Liver (tissue), 9 donors: ENCODE results near the gene EXOC1L. TPM values are rescaled to one million over a fixed set of nuclear protein-coding genes. Genes with fewer than 3 reads are reported as not detected.

Source experiments
- DNase-seq: peaks from one replicate; pipeline ENCODE4 v3.0.0-alpha.2; 2017; ENCODE audit warnings: low spot score
- H3K27ac ChIP-seq, 2 donors: one replicate each; pipeline ENCODE4 v1.7.0; 2013; ENCODE audit warnings: inconsistent platforms in 2 of 2, low read length in 2 of 2, control low read depth in 1 of 2, low read depth in 1 of 2, mild to moderate bottlenecking in 1 of 2
- H3K27me3 ChIP-seq, 4 donors: one replicate each; pipeline versions ENCODE4 v1.6.1 to v1.7.0; 2013; ENCODE audit warnings: low read length in 3 of 4, inconsistent platforms in 1 of 4, mild to moderate bottlenecking in 1 of 4, moderate library complexity in 1 of 4; ENCODE audit not compliant: control insufficient read depth in 4 of 4, insufficient read depth in 4 of 4
- H3K36me3 ChIP-seq, 4 donors: one replicate each; pipeline versions ENCODE4 v1.6.1 to v1.7.0; 2013; ENCODE audit warnings: low read length in 3 of 4, mild to moderate bottlenecking in 3 of 4, low read depth in 1 of 4, moderate library complexity in 1 of 4; ENCODE audit not compliant: control insufficient read depth in 4 of 4, insufficient read depth in 3 of 4
- H3K4me1 ChIP-seq, 4 donors: one replicate each; pipeline versions ENCODE4 v1.6.1 to v1.7.0; 2013; ENCODE audit warnings: low read length in 3 of 4, mild to moderate bottlenecking in 3 of 4, moderate library complexity in 1 of 4; ENCODE audit not compliant: control insufficient read depth in 4 of 4, insufficient read depth in 4 of 4
- H3K4me3 ChIP-seq, 3 donors: one replicate each; pipeline versions ENCODE4 v1.6.1 to v1.7.0; 2013; ENCODE audit warnings: low read length in 3 of 3, control low read depth in 1 of 3, low read depth in 1 of 3, mild to moderate bottlenecking in 1 of 3
- H3K9ac ChIP-seq, 2 donors: one replicate each; pipeline ENCODE4 v1.7.0; 2013; ENCODE audit warnings: low read length in 2 of 2, mild to moderate bottlenecking in 2 of 2, moderate library complexity in 2 of 2, control low read depth in 1 of 2, low read depth in 1 of 2
- H3K9me3 ChIP-seq, 4 donors: one replicate each; pipeline versions ENCODE4 v1.6.1 to v1.7.0; 2013; ENCODE audit warnings: low read length in 3 of 4; ENCODE audit not compliant: control insufficient read depth in 4 of 4
- EGR1 ChIP-seq, 2 donors: IDR thresholded peaks; 2 replicates each; pipeline ENCODE4 v1.6.1; 2016 to 2018; ENCODE audit warnings: antibody characterized with exemption in 2 of 2, low read depth in 2 of 2
- FOXA1 ChIP-seq: IDR thresholded peaks from 2 replicates; pipeline ENCODE4 v1.6.1; 2016; ENCODE audit warnings: antibody characterized with exemption
- FOXA2 ChIP-seq: IDR thresholded peaks from 2 replicates; pipeline ENCODE4 v1.6.1; 2016; ENCODE audit warnings: antibody characterized with exemption
- GABPA ChIP-seq, 2 donors: IDR thresholded peaks in 1 of 2; conservative IDR thresholded peaks in 1 of 2; 2 replicates each; pipeline ENCODE4 v1.6.1; 2016; ENCODE audit warnings: antibody characterized with exemption in 2 of 2, mild to moderate bottlenecking in 1 of 2, moderate library complexity in 1 of 2
- HNF4A ChIP-seq, 2 donors: conservative IDR thresholded peaks; 2 replicates each; pipeline ENCODE4 v1.6.1; 2016; ENCODE audit warnings: antibody characterized with exemption in 2 of 2, mild to moderate bottlenecking in 2 of 2
- HNF4G ChIP-seq: IDR thresholded peaks from 2 replicates; pipeline ENCODE4 v1.6.1; 2016; ENCODE audit warnings: antibody characterized with exemption
- JUND ChIP-seq, 2 donors: IDR thresholded peaks; 2 replicates each; pipeline ENCODE4 v1.6.1; 2016; ENCODE audit warnings: antibody characterized with exemption in 2 of 2
- NR2F2 ChIP-seq: IDR thresholded peaks from 2 replicates; pipeline ENCODE4 v1.6.1; 2016; ENCODE audit warnings: antibody characterized with exemption
- RAD21 ChIP-seq, 2 donors: IDR thresholded peaks; 2 replicates each; pipeline ENCODE4 v1.6.1; 2016; ENCODE audit warnings: antibody characterized with exemption in 2 of 2, mild to moderate bottlenecking in 2 of 2
- RXRA ChIP-seq, 2 donors: IDR thresholded peaks; 2 replicates each; pipeline ENCODE4 v1.6.1; 2017 to 2018; ENCODE audit warnings: antibody characterized with exemption in 2 of 2, mild to moderate bottlenecking in 1 of 2
- SP1 ChIP-seq: IDR thresholded peaks from 2 replicates; pipeline ENCODE4 v1.6.1; 2018; ENCODE audit warnings: antibody characterized with exemption, mild to moderate bottlenecking
- TAF1 ChIP-seq: conservative IDR thresholded peaks from 2 replicates; pipeline ENCODE4 v1.6.1; 2016; ENCODE audit warnings: antibody characterized with exemption, mild to moderate bottlenecking
- YY1 ChIP-seq: IDR thresholded peaks from 2 replicates; pipeline ENCODE4 v1.6.1; 2016; ENCODE audit warnings: antibody characterized with exemption, mild to moderate bottlenecking
- WGBS: extraction: QIAGEN DNeasy Blood & Tissue Kit; methylation state at CpG from one replicate; pipeline ENCODE4 v1.1.7; 2013; 5-methylcytosine and 5-hydroxymethylcytosine counted together
- polyA plus RNA-seq, 2 donors: library from polyadenylated mRNA; stranded (reverse) in 1 of 2; unstranded in 1 of 2; fragments of 200-250 nt in 1 of 2; fragments of >200 nt in 1 of 2; fragmentation: Nextera tagmentation in 1 of 2; extraction: Ambion mirVana in 1 of 2; gene quantifications; one replicate each; pipeline versions ENCODE4 v1.2.1 to v1.2.3, GENCODE V29; 2013 to 2015
- total RNA-seq, 2 donors: library from RNA; depleted of rRNA; stranded (reverse); fragments of >200 nt; gene quantifications; one replicate each; pipeline ENCODE4 v1.2.3, GENCODE V29; 2014
- TF ChIP-seq, protein P1 (sequence below): IDR thresholded peaks from 2 replicates; pipeline ENCODE4 v1.6.1; 2016; ENCODE audit warnings: antibody characterized with exemption
- TF ChIP-seq, protein P2 (sequence below): IDR thresholded peaks from 2 replicates; pipeline ENCODE4 v1.6.1; 2016; ENCODE audit warnings: antibody characterized with exemption
- TF ChIP-seq, protein P3 (sequence below): fragments of 150-350 bp; IDR thresholded peaks from 2 replicates; pipeline ENCODE4 v1.5.1; 2017; ENCODE audit warnings: improper control_type of control experiment, low read depth, low read length; ENCODE audit not compliant: missing input control
- TF ChIP-seq, protein P4 (sequence below): IDR thresholded peaks from 2 replicates; pipeline ENCODE4 v1.6.1; 2016; ENCODE audit warnings: antibody characterized with exemption
- TF ChIP-seq, protein P5 (sequence below): IDR thresholded peaks from 2 replicates; pipeline ENCODE4 v1.6.1; 2016; ENCODE audit warnings: antibody characterized with exemption, mild to moderate bottlenecking
- donor health status: healthy.
- donor health status: healthy.
- donor health status: healthy.
- donor health status: healthy.
- donor health status: healthy.

Gene EXOC1L
- total and polyA plus RNA-seq, 4 donors: not detected

DNA sequence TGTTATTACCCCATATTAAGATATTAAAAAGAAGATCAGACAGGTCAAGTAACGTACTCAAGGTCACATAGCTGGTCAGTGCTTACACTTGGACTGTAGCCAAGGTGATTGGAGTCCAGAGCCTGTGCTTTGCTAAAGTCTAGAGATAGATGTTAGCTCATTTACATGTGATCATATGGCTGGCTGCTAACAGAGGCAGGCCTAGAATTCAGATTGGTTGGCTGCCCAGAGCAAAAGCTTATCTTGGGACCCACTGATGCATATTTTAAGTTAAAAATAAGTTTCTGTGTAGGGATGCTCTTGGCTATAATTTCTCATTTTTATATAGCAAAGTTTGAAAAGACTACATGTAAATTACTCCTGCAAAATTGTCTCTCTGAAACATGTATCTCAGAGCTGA lies 18.1 kb upstream of the EXOC1L start:
- 44% methylated on average over 1 of the region's 1 CpG for WGBS
- no peak overlapping the region for H3K4me3 ChIP-seq
- no peaks in the 10 kb centered on the region for H3K36me3 ChIP-seq
- peaks cover 0 to 6% (median 3%) of the 10 kb centered on the region in 4 donors for H3K27me3 ChIP-seq
- no peak for DNase-seq
- H3K9ac ChIP-seq: no peak overlapping the region
- no peaks in the 10 kb centered on the region for H3K9me3 ChIP-seq
- no peak overlapping the region for H3K27ac ChIP-seq
- H3K4me1 ChIP-seq: no peaks in the 10 kb centered on the region
- TF ChIP-seq, protein P1, sequence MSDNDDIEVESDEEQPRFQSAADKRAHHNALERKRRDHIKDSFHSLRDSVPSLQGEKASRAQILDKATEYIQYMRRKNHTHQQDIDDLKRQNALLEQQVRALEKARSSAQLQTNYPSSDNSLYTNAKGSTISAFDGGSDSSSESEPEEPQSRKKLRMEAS: no peak
- TF ChIP-seq NR2F2: no peak
- no peak for TF ChIP-seq FOXA1
- no peak for TF ChIP-seq RAD21 (IDR thresholded peaks at IDR 0.05)
- TF ChIP-seq, protein P2, sequence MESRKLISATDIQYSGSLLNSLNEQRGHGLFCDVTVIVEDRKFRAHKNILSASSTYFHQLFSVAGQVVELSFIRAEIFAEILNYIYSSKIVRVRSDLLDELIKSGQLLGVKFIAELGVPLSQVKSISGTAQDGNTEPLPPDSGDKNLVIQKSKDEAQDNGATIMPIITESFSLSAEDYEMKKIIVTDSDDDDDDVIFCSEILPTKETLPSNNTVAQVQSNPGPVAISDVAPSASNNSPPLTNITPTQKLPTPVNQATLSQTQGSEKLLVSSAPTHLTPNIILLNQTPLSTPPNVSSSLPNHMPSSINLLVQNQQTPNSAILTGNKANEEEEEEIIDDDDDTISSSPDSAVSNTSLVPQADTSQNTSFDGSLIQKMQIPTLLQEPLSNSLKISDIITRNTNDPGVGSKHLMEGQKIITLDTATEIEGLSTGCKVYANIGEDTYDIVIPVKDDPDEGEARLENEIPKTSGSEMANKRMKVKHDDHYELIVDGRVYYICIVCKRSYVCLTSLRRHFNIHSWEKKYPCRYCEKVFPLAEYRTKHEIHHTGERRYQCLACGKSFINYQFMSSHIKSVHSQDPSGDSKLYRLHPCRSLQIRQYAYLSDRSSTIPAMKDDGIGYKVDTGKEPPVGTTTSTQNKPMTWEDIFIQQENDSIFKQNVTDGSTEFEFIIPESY: no peak
- TF ChIP-seq, protein P3, sequence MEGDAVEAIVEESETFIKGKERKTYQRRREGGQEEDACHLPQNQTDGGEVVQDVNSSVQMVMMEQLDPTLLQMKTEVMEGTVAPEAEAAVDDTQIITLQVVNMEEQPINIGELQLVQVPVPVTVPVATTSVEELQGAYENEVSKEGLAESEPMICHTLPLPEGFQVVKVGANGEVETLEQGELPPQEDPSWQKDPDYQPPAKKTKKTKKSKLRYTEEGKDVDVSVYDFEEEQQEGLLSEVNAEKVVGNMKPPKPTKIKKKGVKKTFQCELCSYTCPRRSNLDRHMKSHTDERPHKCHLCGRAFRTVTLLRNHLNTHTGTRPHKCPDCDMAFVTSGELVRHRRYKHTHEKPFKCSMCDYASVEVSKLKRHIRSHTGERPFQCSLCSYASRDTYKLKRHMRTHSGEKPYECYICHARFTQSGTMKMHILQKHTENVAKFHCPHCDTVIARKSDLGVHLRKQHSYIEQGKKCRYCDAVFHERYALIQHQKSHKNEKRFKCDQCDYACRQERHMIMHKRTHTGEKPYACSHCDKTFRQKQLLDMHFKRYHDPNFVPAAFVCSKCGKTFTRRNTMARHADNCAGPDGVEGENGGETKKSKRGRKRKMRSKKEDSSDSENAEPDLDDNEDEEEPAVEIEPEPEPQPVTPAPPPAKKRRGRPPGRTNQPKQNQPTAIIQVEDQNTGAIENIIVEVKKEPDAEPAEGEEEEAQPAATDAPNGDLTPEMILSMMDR: no peak
- no peak for TF ChIP-seq FOXA2
- no peak for TF ChIP-seq HNF4G
- TF ChIP-seq, protein P4, sequence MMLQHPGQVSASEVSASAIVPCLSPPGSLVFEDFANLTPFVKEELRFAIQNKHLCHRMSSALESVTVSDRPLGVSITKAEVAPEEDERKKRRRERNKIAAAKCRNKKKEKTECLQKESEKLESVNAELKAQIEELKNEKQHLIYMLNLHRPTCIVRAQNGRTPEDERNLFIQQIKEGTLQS: no peak
- no peak for TF ChIP-seq RXRA (IDR thresholded peaks at IDR 0.05)
- no peak for TF ChIP-seq YY1
- TF ChIP-seq EGR1 (IDR thresholded peaks at IDR 0.05; ENCODE audit: low read depth in 2 of 2): no peak

DNA sequence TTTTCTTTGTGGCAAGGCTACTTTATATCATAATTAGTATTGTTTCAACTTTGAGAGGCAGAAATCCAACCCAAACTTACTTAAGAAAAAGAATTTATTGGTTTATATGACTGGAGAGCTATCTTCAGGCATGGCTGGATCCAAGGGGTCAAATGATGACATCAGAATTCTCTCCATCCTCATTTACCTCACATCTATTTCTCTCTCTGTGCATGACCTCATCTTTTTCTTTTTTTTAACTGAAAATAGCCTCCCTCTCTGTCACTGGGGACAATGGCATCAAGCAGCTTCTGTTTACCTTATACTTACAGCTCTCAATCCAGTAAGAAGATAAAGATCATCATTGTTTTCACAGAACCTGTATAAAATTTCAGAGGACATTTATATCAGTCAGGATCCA lies 12.0 kb upstream of the EXOC1L start:
- Histone ChIP-seq H3K27ac (no peak overlapping the region), H3K27me3 (peaks cover 0 to 3% (median 0%) of the 10 kb centered on the region in 4 donors), H3K9me3 (peaks cover 0 to 2% (median 0%) of the 10 kb centered on the region in 4 donors), H3K36me3 (no peaks in the 10 kb centered on the region), H3K4me1 (no peaks in the 10 kb centered on the region), H3K4me3 (no peak overlapping the region), H3K9ac (no peak overlapping the region)
- DNase-seq: no peak
- no peak for TF ChIP-seq HNF4G
- TF ChIP-seq, protein P2: no peak
- no peak for TF ChIP-seq YY1
- no peak for TF ChIP-seq EGR1 (IDR thresholded peaks at IDR 0.05; ENCODE audit: low read depth in 2 of 2)
- TF ChIP-seq JUND (IDR thresholded peaks at IDR 0.05): no peak
- TF ChIP-seq TAF1: no peak
- TF ChIP-seq FOXA2: no peak
- TF ChIP-seq, protein P1: no peak
- no peak for TF ChIP-seq RXRA (IDR thresholded peaks at IDR 0.05)
- no peak for TF ChIP-seq GABPA (IDR thresholded peaks at IDR 0.05 in 1 of 2, conservative IDR thresholded peaks at IDR 0.05 in 1 of 2)
- no peak for TF ChIP-seq RAD21 (IDR thresholded peaks at IDR 0.05)
- TF ChIP-seq NR2F2: no peak
- TF ChIP-seq HNF4A (conservative IDR thresholded peaks at IDR 0.05): no peak
- no peak for TF ChIP-seq FOXA1
- TF ChIP-seq, protein P5, sequence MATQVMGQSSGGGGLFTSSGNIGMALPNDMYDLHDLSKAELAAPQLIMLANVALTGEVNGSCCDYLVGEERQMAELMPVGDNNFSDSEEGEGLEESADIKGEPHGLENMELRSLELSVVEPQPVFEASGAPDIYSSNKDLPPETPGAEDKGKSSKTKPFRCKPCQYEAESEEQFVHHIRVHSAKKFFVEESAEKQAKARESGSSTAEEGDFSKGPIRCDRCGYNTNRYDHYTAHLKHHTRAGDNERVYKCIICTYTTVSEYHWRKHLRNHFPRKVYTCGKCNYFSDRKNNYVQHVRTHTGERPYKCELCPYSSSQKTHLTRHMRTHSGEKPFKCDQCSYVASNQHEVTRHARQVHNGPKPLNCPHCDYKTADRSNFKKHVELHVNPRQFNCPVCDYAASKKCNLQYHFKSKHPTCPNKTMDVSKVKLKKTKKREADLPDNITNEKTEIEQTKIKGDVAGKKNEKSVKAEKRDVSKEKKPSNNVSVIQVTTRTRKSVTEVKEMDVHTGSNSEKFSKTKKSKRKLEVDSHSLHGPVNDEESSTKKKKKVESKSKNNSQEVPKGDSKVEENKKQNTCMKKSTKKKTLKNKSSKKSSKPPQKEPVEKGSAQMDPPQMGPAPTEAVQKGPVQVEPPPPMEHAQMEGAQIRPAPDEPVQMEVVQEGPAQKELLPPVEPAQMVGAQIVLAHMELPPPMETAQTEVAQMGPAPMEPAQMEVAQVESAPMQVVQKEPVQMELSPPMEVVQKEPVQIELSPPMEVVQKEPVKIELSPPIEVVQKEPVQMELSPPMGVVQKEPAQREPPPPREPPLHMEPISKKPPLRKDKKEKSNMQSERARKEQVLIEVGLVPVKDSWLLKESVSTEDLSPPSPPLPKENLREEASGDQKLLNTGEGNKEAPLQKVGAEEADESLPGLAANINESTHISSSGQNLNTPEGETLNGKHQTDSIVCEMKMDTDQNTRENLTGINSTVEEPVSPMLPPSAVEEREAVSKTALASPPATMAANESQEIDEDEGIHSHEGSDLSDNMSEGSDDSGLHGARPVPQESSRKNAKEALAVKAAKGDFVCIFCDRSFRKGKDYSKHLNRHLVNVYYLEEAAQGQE: no peak
- TF ChIP-seq, protein P3: no peak
- TF ChIP-seq, protein P4: no peak
- TF ChIP-seq SP1: no peak
